Measurements from ENCODE around the gene RABGGTB. TPM values are rescaled to one million over a fixed set of nuclear protein-coding genes. Genes with fewer than 3 reads are reported as not detected.
"Not testable (repeated sequence)": the region's sequence is repeated elsewhere in the genome, so short reads cannot be mapped to it uniquely, and the experiment has no call there.

Gene RABGGTB
- total RNA-seq, 1 experiment from 2014 or later: 162 TPM

DNA sequence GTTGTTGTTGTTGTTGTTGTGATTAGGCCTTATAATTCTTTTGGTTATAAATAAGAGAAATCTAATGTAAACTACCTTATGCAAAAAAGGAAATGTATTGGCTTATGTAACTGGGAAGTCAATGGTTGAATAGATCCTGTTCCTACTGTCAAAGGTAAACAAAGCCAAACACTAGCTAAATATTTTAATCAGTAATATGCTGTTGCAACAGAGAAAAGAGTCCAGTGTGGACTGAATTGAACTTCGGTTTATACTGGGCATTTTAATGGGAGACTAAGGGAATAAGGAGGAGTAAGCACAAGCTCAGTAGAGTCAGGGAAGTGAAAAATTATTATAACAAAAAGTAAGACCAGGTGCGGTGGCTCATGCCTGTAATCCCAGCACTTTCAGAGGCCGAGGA, 26.0 kb downstream of the RABGGTB start:
- TF ChIP-seq, protein P1, sequence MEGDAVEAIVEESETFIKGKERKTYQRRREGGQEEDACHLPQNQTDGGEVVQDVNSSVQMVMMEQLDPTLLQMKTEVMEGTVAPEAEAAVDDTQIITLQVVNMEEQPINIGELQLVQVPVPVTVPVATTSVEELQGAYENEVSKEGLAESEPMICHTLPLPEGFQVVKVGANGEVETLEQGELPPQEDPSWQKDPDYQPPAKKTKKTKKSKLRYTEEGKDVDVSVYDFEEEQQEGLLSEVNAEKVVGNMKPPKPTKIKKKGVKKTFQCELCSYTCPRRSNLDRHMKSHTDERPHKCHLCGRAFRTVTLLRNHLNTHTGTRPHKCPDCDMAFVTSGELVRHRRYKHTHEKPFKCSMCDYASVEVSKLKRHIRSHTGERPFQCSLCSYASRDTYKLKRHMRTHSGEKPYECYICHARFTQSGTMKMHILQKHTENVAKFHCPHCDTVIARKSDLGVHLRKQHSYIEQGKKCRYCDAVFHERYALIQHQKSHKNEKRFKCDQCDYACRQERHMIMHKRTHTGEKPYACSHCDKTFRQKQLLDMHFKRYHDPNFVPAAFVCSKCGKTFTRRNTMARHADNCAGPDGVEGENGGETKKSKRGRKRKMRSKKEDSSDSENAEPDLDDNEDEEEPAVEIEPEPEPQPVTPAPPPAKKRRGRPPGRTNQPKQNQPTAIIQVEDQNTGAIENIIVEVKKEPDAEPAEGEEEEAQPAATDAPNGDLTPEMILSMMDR (conservative IDR thresholded peaks at IDR 0.05): no peak
- no peak overlapping the region for H3K23ac ChIP-seq (ENCODE audit: insufficient read length, low read depth, low read length)
- no peak overlapping the region for H3K56ac ChIP-seq (ENCODE audit: insufficient read length, low read depth, low read length)
- H3K9me3 Mint-ChIP-seq: no peaks in the 10 kb centered on the region
- no peaks in the 10 kb centered on the region for H3K4me1 Mint-ChIP-seq
- no peak overlapping the region for H4K91ac ChIP-seq (ENCODE audit: insufficient read length, low read depth, low read length)
- H2BK20ac ChIP-seq (ENCODE audit: low read depth, low read length, poor library complexity, severe bottlenecking): no peak overlapping the region
- no peaks in the 10 kb centered on the region for H3K79me2 ChIP-seq (ENCODE audit: insufficient read depth, low read length)
- no peak overlapping the region for H3K18ac ChIP-seq (ENCODE audit: insufficient read length, low read depth, low read length)
- H3K79me1 ChIP-seq (ENCODE audit: insufficient read depth, low read depth, low read length, poor library complexity, severe bottlenecking): no peaks in the 10 kb centered on the region
- no peak overlapping the region for H2AK5ac ChIP-seq (ENCODE audit: insufficient read length, low read length)
- H3K4me2 ChIP-seq (ENCODE audit: insufficient read depth, insufficient read length, low read length): no peak overlapping the region
- H3K27ac ChIP-seq (ENCODE audit: insufficient read length, low read depth, low read length): no peak overlapping the region
- no peak overlapping the region for H3K27ac Mint-ChIP-seq
- H2BK120ac ChIP-seq (ENCODE audit: low read depth, low read length, poor library complexity, severe bottlenecking): no peak overlapping the region
- H4K8ac ChIP-seq (replicated peaks; ENCODE audit: insufficient read length, low read depth, low read length): no peak overlapping the region
- H2BK5ac ChIP-seq (ENCODE audit: insufficient read length, low read length): no peak overlapping the region
- no peak overlapping the region for H2AFZ ChIP-seq (ENCODE audit: low read length)
- H2BK15ac ChIP-seq (ENCODE audit: low read depth, low read length): no peak overlapping the region
- no peaks in the 10 kb centered on the region for H3K23me2 ChIP-seq (ENCODE audit: insufficient read length, low read depth, low read length, poor library complexity, severe bottlenecking)
- WGBS (ENCODE audit: extremely low coverage, insufficient read length, low lambda C conversion rate): no CpG with 5 or more reads among the region's 3 CpGs
- H3K9me3 ChIP-seq (ENCODE audit: control insufficient read depth, low read depth, low read length): no peaks in the 10 kb centered on the region
- no peaks in the 10 kb centered on the region for H3K27me3 Mint-ChIP-seq (ENCODE audit: low read depth)
- DNase-seq: no peak
- no peaks in the 10 kb centered on the region for H3K36me3 Mint-ChIP-seq (ENCODE audit: insufficient read depth in 1 of 3, low read depth in 3 of 3)
- H4K5ac ChIP-seq (ENCODE audit: insufficient read length, low read depth, low read length): no peak overlapping the region
- H3T11ph ChIP-seq (ENCODE audit: low read length): no peak overlapping the region
- no peak overlapping the region for H2BK12ac ChIP-seq (ENCODE audit: insufficient read length, low read depth, low read length)
- H3K4me3 Mint-ChIP-seq: no peak overlapping the region
- no peak overlapping the region for H3K14ac ChIP-seq (ENCODE audit: insufficient read depth, low read length)
- H3K27me3 ChIP-seq (ENCODE audit: insufficient read depth, low read length): no peaks in the 10 kb centered on the region
- no peaks in the 10 kb centered on the region for H3K4me1 ChIP-seq (ENCODE audit: insufficient read depth, low read length)
- no peaks in the 10 kb centered on the region for H4K20me1 ChIP-seq (ENCODE audit: control insufficient read depth, insufficient read depth, insufficient read length)
- H3K4ac ChIP-seq (ENCODE audit: low read depth, low read length): no peak overlapping the region
- H3K9ac ChIP-seq (ENCODE audit: extremely low read depth, insufficient read length, low read length): no peak overlapping the region

DNA sequence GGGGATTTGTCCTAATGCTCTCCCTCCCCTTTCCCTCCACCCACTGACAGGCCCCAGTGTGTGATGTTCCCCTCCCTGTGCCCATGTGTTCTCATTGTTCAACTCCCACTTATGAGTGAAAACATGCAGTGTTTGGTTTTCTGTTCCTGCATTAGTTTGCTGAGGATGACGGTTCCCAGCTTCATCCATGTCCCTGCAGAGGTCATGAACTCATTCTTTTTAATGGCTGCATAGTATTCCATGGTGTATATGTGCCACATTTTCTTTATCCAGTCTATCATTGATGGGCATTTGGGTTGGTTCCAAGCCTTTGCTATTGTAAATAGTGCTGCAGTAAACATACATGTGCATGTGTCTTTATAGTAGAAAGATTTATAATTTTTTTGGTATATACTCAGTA, 37.5 kb downstream of the RABGGTB start:
- H3K36me3 Mint-ChIP-seq (ENCODE audit: insufficient read depth in 1 of 3, low read depth in 3 of 3); H3K4ac ChIP-seq (ENCODE audit: low read depth, low read length); H2BK20ac ChIP-seq (ENCODE audit: low read depth, low read length, poor library complexity, severe bottlenecking); H2AFZ ChIP-seq (ENCODE audit: low read length); H2BK5ac ChIP-seq (ENCODE audit: insufficient read length, low read length); H3K18ac ChIP-seq (ENCODE audit: insufficient read length, low read depth, low read length); H3K4me2 ChIP-seq (ENCODE audit: insufficient read depth, insufficient read length, low read length); H3K27me3 Mint-ChIP-seq (ENCODE audit: low read depth); H3K14ac ChIP-seq (ENCODE audit: insufficient read depth, low read length); H3K27ac Mint-ChIP-seq; H2BK15ac ChIP-seq (ENCODE audit: low read depth, low read length); H3K4me1 Mint-ChIP-seq; H2BK12ac ChIP-seq (ENCODE audit: insufficient read length, low read depth, low read length); H3K79me1 ChIP-seq (ENCODE audit: insufficient read depth, low read depth, low read length, poor library complexity, severe bottlenecking); H4K91ac ChIP-seq (ENCODE audit: insufficient read length, low read depth, low read length); H4K5ac ChIP-seq (ENCODE audit: insufficient read length, low read depth, low read length); H3K4me3 Mint-ChIP-seq; H3K9ac ChIP-seq (ENCODE audit: extremely low read depth, insufficient read length, low read length); H3K79me2 ChIP-seq (ENCODE audit: insufficient read depth, low read length); H2AK5ac ChIP-seq (ENCODE audit: insufficient read length, low read length); H3K23ac ChIP-seq (ENCODE audit: insufficient read length, low read depth, low read length); H4K20me1 ChIP-seq (ENCODE audit: control insufficient read depth, insufficient read depth, insufficient read length); H3K9me3 ChIP-seq (ENCODE audit: control insufficient read depth, low read depth, low read length); H3K23me2 ChIP-seq (ENCODE audit: insufficient read length, low read depth, low read length, poor library complexity, severe bottlenecking); H3K56ac ChIP-seq (ENCODE audit: insufficient read length, low read depth, low read length); H3K27me3 ChIP-seq (ENCODE audit: insufficient read depth, low read length); H4K8ac ChIP-seq (replicated peaks; ENCODE audit: insufficient read length, low read depth, low read length); DNase-seq; H3T11ph ChIP-seq (ENCODE audit: low read length); H3K27ac ChIP-seq (ENCODE audit: insufficient read length, low read depth, low read length); H3K4me1 ChIP-seq (ENCODE audit: insufficient read depth, low read length); H2BK120ac ChIP-seq (ENCODE audit: low read depth, low read length, poor library complexity, severe bottlenecking): not testable (repeated sequence)
- peaks cover 18 to 21% of the 10 kb centered on the region in 2 experiments for H3K9me3 Mint-ChIP-seq
- no CpG with 5 or more reads among the region's 1 CpG for WGBS (ENCODE audit: extremely low coverage, insufficient read length, low lambda C conversion rate)
